HCT116 (cell line): ENCODE measurements around the gene PLEKHO1. TPM values are rescaled to one million over a fixed set of nuclear protein-coding genes. Genes with fewer than 3 reads are reported as not detected.

Experiments used
- ATAC-seq: fragments of 200-7000 bp; cut with Tn5 transposase; 2 replicates; pipeline ENCODE4 v1.9.1; 2020; ENCODE audit warnings: mild to moderate bottlenecking, moderate library complexity
- BruUV-seq: library from RNA; stranded (reverse); fragments of 400-500 nt; replicated peaks from 2 replicates; lab custom pipeline; 2021; lab: Mats Ljungman, UMichigan
- CTCF ChIA-PET: fragments of 300-600 bp; sonication (Branson Sonifier 250); formaldehyde crosslinking; loops from one replicate; lab custom pipeline; 2021; ENCODE audit warnings: antibody characterized with exemption; lab: Charles Lee
- POLR2A ChIA-PET: fragments of 300-600, 350-600 bp; sonication (Branson Sonifier 250); formaldehyde crosslinking; loops from one replicate; lab custom pipeline; 2021; ENCODE audit warnings: antibody characterized with exemption; lab: Charles Lee
- RAD21 ChIA-PET, 2 experiments: fragments of 300-600 bp; sonication (Branson Sonifier 250); formaldehyde crosslinking; loops; one replicate each; lab custom pipeline; 2023; ENCODE audit warnings: low total read pairs in 2 of 2; ENCODE audit not compliant: uncharacterized antibody in 2 of 2, unreplicated experiment in 2 of 2, low non-redundant PET in 1 of 2; lab: Charles Lee
- DNase-seq: peaks from one replicate; pipeline ENCODE4 v3.0.0-alpha.2; 2010; ENCODE audit warnings: low read depth, low spot score
- H2AFZ ChIP-seq: fragments of 200-600 bp; shearing (Covaris generic), sonication (generic); 2 replicates; pipeline ENCODE4 v1.6.1; 2017; ENCODE audit warnings: low read depth, mixed run types, mixed read lengths, antibody characterized with exemption, low read length; ENCODE audit not compliant: poor library complexity, severe bottlenecking
- H3K27ac ChIP-seq: 2 replicates; pipeline ENCODE4 v1.5.1; 2012; ENCODE audit warnings: low read depth, low read length
- H3K27me3 ChIP-seq: fragments of 200-600 bp; sonication (generic); 2 replicates; pipeline ENCODE4 v1.6.1; 2016; ENCODE audit warnings: mixed run types, low read length, mixed read lengths; ENCODE audit not compliant: insufficient read depth
- H3K36me3 ChIP-seq, 2 experiments: fragments of 200-500 bp in 1 of 2; fragments of 200-600 bp in 1 of 2; sonication (Bioruptor generic) in 1 of 2; sonication (generic) in 1 of 2; 2 replicates each; pipeline versions ENCODE4 v1.5.1 to v1.6.1; 2014 to 2016; ENCODE audit warnings: low read length in 2 of 2, inconsistent platforms in 1 of 2, mixed read lengths in 1 of 2, mixed run types in 1 of 2; ENCODE audit not compliant: insufficient read depth in 2 of 2, control insufficient read depth in 1 of 2
- H3K4me1 ChIP-seq, 2 experiments: fragments of 200-600 bp in 1 of 2; sonication (generic) in 1 of 2; 2 replicates each; pipeline versions ENCODE4 v1.5.1 to v1.6.1; 2012 to 2017; ENCODE audit warnings: low read length in 2 of 2, inconsistent platforms in 1 of 2, mild to moderate bottlenecking in 1 of 2, mixed read lengths in 1 of 2, mixed run types in 1 of 2, moderate library complexity in 1 of 2; ENCODE audit not compliant: insufficient read depth in 2 of 2, control insufficient read depth in 1 of 2
- H3K4me2 ChIP-seq: fragments of 200-600 bp; sonication (generic); 2 replicates; pipeline ENCODE4 v1.6.1; 2017; ENCODE audit warnings: mixed run types, low read length, mixed read lengths
- H3K4me3 ChIP-seq, 2 experiments: fragments of 200-600 bp in 1 of 2; sonication (generic) in 1 of 2; replicated peaks in 1 of 2; 2 replicates each; pipeline ENCODE4 v1.5.1; 2011 to 2016; ENCODE audit warnings: low read length in 2 of 2, control low read depth in 1 of 2, low read depth in 1 of 2, mild to moderate bottlenecking in 1 of 2, mixed read lengths in 1 of 2, mixed run types in 1 of 2
- H3K79me2 ChIP-seq: fragments of 200-600 bp; sonication (generic); 2 replicates; pipeline ENCODE4 v1.6.1; 2017; ENCODE audit warnings: mild to moderate bottlenecking, mixed run types, low read length, moderate library complexity, mixed read lengths; ENCODE audit not compliant: insufficient read depth
- H3K9ac ChIP-seq: fragments of 200-600 bp; sonication (generic); 2 replicates; pipeline ENCODE4 v1.6.1; 2016; ENCODE audit warnings: low read length, mixed read lengths
- H3K9me2 ChIP-seq: fragments of 200-600 bp; sonication (generic), shearing (Covaris generic); 2 replicates; pipeline ENCODE4 v1.6.1; 2017; ENCODE audit warnings: mixed run types, mild to moderate bottlenecking, moderate library complexity; ENCODE audit not compliant: insufficient read depth
- H3K9me3 ChIP-seq, 2 experiments: fragments of 200-500 bp in 1 of 2; fragments of 200-600 bp in 1 of 2; sonication (Bioruptor generic) in 1 of 2; sonication (generic) in 1 of 2; 2 replicates each; pipeline ENCODE4 v1.6.1; 2014 to 2017; ENCODE audit warnings: low read length in 2 of 2, mixed read lengths in 2 of 2, inconsistent platforms in 1 of 2, low read depth in 1 of 2, mild to moderate bottlenecking in 1 of 2, mixed run types in 1 of 2, moderate library complexity in 1 of 2; ENCODE audit not compliant: control insufficient read depth in 1 of 2, insufficient read depth in 1 of 2
- H4K20me1 ChIP-seq: fragments of 200-600 bp; sonication (generic), shearing (Covaris generic); 2 replicates; pipeline ENCODE4 v1.6.1; 2017; ENCODE audit warnings: mixed run types, mild to moderate bottlenecking, moderate library complexity; ENCODE audit not compliant: insufficient read depth
- CBX3 ChIP-seq: IDR thresholded peaks from 2 replicates; pipeline ENCODE4 v1.6.1; 2012; ENCODE audit warnings: low read depth
- CEBPB ChIP-seq: IDR thresholded peaks from 2 replicates; pipeline ENCODE4 v1.6.1; 2012; ENCODE audit warnings: low read depth
- EGR1 ChIP-seq: IDR thresholded peaks from 2 replicates; pipeline ENCODE4 v1.6.1; 2012; ENCODE audit warnings: low read depth
- ELF1 ChIP-seq: IDR thresholded peaks from 2 replicates; pipeline ENCODE4 v1.6.1; 2012; ENCODE audit warnings: low read depth, borderline replicate concordance
- EZH2 ChIP-seq: fragments of 200-600 bp; sonication (generic); IDR thresholded peaks from 2 replicates; pipeline ENCODE4 v1.6.1; 2017; ENCODE audit warnings: antibody characterized with exemption, mixed run types
- EZH2phosphoT487 ChIP-seq: fragments of 200-600 bp; IDR thresholded peaks from 2 replicates; pipeline ENCODE4 v1.6.1; 2018; ENCODE audit warnings: antibody characterized with exemption, borderline replicate concordance
- FOSL1 ChIP-seq: IDR thresholded peaks from 2 replicates; pipeline ENCODE4 v1.6.1; 2012; ENCODE audit warnings: low read depth
- JUND ChIP-seq: IDR thresholded peaks from 2 replicates; pipeline ENCODE4 v1.6.1; 2012
- POLR2A ChIP-seq: IDR thresholded peaks from 2 replicates; pipeline ENCODE4 v1.7.0; 2011; ENCODE audit warnings: borderline replicate concordance; ENCODE audit not compliant: insufficient read depth, insufficient read length; ENCODE audit errors: extremely low read depth
- POLR2AphosphoS5 ChIP-seq: IDR thresholded peaks from 2 replicates; pipeline ENCODE4 v1.6.1; 2011; ENCODE audit warnings: mild to moderate bottlenecking, low read depth, low read length, moderate library complexity
- RAD21 ChIP-seq: IDR thresholded peaks from 2 replicates; pipeline ENCODE4 v1.6.1; 2012; ENCODE audit warnings: low read depth, mild to moderate bottlenecking
- SIN3A ChIP-seq: IDR thresholded peaks from 2 replicates; pipeline ENCODE4 v1.6.1; 2012; ENCODE audit warnings: low read depth
- SRF ChIP-seq: IDR thresholded peaks from 2 replicates; pipeline ENCODE4 v1.6.1; 2012; ENCODE audit warnings: low read depth
- YY1 ChIP-seq: IDR thresholded peaks from 2 replicates; pipeline ENCODE4 v1.6.1; 2011; ENCODE audit warnings: low read length, low read depth, moderate library complexity, mild to moderate bottlenecking; ENCODE audit not compliant: insufficient replicate concordance; ENCODE audit errors: extremely low read depth
- ZFX ChIP-seq: fragments of 450-650 bp; IDR thresholded peaks from 2 replicates; pipeline ENCODE4 v1.6.1; 2017
- ZNF274 ChIP-seq: fragments of 200-500 bp; sonication (Bioruptor generic); IDR thresholded peaks from 2 replicates; pipeline ENCODE4 v1.6.1; 2014; ENCODE audit warnings: mild to moderate bottlenecking, low read depth, low read length, inconsistent platforms
- intact Hi-C: fragments of 100-400 bp; cut with micrococcal nuclease; formaldehyde crosslinking; loops from 2 replicates; pipeline ENCODE4 v1.10.0; 2022
- total RNA-seq: library from RNA; stranded (reverse); gene quantifications from one replicate; pipeline ENCODE4 v1.2.1, GENCODE V29; 2021; ENCODE audit not compliant: unreplicated experiment
- TF ChIP-seq, protein P1 (sequence below): IDR thresholded peaks from 2 replicates; pipeline ENCODE4 v1.6.1; 2012; ENCODE audit warnings: low read depth
- TF ChIP-seq, protein P2 (sequence below): IDR thresholded peaks from 2 replicates; pipeline ENCODE4 v1.6.1; 2011; ENCODE audit warnings: mild to moderate bottlenecking, low read length, moderate library complexity; ENCODE audit not compliant: insufficient replicate concordance; ENCODE audit errors: extremely low read depth
- TF ChIP-seq, protein P3 (sequence below): IDR thresholded peaks from 2 replicates; pipeline ENCODE4 v1.6.1; 2012
- TF ChIP-seq, protein P4 (sequence below), 3 experiments: fragments of 200-600 bp in 1 of 3; sonication (generic) in 1 of 3; IDR thresholded peaks in 2 of 3; conservative IDR thresholded peaks in 1 of 3; 2 replicates each; pipeline ENCODE4 v1.5.1; 2012 to 2017; ENCODE audit warnings: low read depth in 2 of 3, low read length in 2 of 3, antibody characterized with exemption in 1 of 3, borderline replicate concordance in 1 of 3, control low read depth in 1 of 3, mild to moderate bottlenecking in 1 of 3, mixed read lengths in 1 of 3, mixed run types in 1 of 3, moderate library complexity in 1 of 3; ENCODE audit not compliant: insufficient read depth in 1 of 3

The PLEKHO1 gene
- total RNA-seq, 1 experiment from 2014 or later, result 6.9 TPM

DNA sequence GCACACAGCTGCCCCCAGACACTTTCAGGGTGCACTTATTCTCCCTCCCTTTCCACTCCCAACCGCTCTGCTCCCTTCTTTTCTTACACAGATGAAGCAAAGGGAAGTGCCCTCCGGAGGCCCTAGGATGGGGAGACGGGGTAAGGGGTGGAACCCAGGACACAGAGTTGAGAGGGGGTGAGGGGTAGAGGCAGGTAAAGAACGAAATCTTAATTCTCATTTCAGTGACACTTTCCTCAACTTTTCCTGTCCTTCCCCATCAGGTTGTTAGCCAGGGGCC lies 12.8 kb downstream of the PLEKHO1 start:
- H3K27ac ChIP-seq, result no peak overlapping the region
- H3K9ac ChIP-seq, result no peak overlapping the region

More for the DNA sequence above, 12.8 kb downstream of the PLEKHO1 start:
- TF ChIP-seq CEBPB, result no peak
- no peak for TF ChIP-seq EZH2
- TF ChIP-seq SIN3A, result no peak
- no peak for TF ChIP-seq SRF
- no peak for TF ChIP-seq YY1
- no peak for TF ChIP-seq POLR2A
- TF ChIP-seq ZFX, result no peak
- TF ChIP-seq, protein P1, sequence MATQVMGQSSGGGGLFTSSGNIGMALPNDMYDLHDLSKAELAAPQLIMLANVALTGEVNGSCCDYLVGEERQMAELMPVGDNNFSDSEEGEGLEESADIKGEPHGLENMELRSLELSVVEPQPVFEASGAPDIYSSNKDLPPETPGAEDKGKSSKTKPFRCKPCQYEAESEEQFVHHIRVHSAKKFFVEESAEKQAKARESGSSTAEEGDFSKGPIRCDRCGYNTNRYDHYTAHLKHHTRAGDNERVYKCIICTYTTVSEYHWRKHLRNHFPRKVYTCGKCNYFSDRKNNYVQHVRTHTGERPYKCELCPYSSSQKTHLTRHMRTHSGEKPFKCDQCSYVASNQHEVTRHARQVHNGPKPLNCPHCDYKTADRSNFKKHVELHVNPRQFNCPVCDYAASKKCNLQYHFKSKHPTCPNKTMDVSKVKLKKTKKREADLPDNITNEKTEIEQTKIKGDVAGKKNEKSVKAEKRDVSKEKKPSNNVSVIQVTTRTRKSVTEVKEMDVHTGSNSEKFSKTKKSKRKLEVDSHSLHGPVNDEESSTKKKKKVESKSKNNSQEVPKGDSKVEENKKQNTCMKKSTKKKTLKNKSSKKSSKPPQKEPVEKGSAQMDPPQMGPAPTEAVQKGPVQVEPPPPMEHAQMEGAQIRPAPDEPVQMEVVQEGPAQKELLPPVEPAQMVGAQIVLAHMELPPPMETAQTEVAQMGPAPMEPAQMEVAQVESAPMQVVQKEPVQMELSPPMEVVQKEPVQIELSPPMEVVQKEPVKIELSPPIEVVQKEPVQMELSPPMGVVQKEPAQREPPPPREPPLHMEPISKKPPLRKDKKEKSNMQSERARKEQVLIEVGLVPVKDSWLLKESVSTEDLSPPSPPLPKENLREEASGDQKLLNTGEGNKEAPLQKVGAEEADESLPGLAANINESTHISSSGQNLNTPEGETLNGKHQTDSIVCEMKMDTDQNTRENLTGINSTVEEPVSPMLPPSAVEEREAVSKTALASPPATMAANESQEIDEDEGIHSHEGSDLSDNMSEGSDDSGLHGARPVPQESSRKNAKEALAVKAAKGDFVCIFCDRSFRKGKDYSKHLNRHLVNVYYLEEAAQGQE, result no peak
- no peak for TF ChIP-seq FOSL1
- TF ChIP-seq ZNF274, result no peak
- TF ChIP-seq POLR2AphosphoS5, result no peak
- TF ChIP-seq, protein P2, sequence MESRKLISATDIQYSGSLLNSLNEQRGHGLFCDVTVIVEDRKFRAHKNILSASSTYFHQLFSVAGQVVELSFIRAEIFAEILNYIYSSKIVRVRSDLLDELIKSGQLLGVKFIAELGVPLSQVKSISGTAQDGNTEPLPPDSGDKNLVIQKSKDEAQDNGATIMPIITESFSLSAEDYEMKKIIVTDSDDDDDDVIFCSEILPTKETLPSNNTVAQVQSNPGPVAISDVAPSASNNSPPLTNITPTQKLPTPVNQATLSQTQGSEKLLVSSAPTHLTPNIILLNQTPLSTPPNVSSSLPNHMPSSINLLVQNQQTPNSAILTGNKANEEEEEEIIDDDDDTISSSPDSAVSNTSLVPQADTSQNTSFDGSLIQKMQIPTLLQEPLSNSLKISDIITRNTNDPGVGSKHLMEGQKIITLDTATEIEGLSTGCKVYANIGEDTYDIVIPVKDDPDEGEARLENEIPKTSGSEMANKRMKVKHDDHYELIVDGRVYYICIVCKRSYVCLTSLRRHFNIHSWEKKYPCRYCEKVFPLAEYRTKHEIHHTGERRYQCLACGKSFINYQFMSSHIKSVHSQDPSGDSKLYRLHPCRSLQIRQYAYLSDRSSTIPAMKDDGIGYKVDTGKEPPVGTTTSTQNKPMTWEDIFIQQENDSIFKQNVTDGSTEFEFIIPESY, result no peak
- no peak for TF ChIP-seq EGR1
- TF ChIP-seq ELF1, result no peak
- TF ChIP-seq, protein P3, sequence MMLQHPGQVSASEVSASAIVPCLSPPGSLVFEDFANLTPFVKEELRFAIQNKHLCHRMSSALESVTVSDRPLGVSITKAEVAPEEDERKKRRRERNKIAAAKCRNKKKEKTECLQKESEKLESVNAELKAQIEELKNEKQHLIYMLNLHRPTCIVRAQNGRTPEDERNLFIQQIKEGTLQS, result no peak
- no peak for TF ChIP-seq EZH2phosphoT487
- TF ChIP-seq CBX3, result no peak
- TF ChIP-seq, protein P4, sequence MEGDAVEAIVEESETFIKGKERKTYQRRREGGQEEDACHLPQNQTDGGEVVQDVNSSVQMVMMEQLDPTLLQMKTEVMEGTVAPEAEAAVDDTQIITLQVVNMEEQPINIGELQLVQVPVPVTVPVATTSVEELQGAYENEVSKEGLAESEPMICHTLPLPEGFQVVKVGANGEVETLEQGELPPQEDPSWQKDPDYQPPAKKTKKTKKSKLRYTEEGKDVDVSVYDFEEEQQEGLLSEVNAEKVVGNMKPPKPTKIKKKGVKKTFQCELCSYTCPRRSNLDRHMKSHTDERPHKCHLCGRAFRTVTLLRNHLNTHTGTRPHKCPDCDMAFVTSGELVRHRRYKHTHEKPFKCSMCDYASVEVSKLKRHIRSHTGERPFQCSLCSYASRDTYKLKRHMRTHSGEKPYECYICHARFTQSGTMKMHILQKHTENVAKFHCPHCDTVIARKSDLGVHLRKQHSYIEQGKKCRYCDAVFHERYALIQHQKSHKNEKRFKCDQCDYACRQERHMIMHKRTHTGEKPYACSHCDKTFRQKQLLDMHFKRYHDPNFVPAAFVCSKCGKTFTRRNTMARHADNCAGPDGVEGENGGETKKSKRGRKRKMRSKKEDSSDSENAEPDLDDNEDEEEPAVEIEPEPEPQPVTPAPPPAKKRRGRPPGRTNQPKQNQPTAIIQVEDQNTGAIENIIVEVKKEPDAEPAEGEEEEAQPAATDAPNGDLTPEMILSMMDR (IDR thresholded peaks at IDR 0.05 in 2 of 3, conservative IDR thresholded peaks at IDR 0.05 in 1 of 3; ENCODE audit: borderline replicate concordance in 1 of 3, insufficient read depth in 1 of 3, low read depth in 2 of 3, low read length in 2 of 3), result no peak
- TF ChIP-seq RAD21, result no peak
- TF ChIP-seq JUND, result no peak
- Histone ChIP-seq H3K4me1 (peaks cover 5 to 10% of the 10 kb centered on the region in 2 experiments; a peak in 2 of 4 replicates), H3K9me3 (no peaks in the 10 kb centered on the region), H3K27me3 (no peaks in the 10 kb centered on the region), H3K79me2 (no peaks in the 10 kb centered on the region), H3K36me3 (peaks cover 0 to 3% of the 10 kb centered on the region in 2 experiments; a peak in 1 of 4 replicates), H2AFZ (no peak overlapping the region), H3K4me3 (no peak overlapping the region), H4K20me1 (no peaks in the 10 kb centered on the region), H3K4me2 (no peak overlapping the region), H3K9me2 (no peaks in the 10 kb centered on the region)
- ChIA-PET POLR2A (no interaction called here), CTCF (interaction anchor here (1.3 kb wide), 1 partner anchor 89 kb away, joined by 7 read pairs; no protein-coding TSS in a partner anchor), RAD21 (no interaction called here)
- BruUV-seq, result no TSS peak
- intact Hi-C loops, result no loop called here
- DNase-seq (no peak), ATAC-seq (no peak)
